H1 (cell line): ENCODE results near the gene CD300A. TPM values are rescaled to one million over a fixed set of nuclear protein-coding genes. Genes with fewer than 3 reads are reported as not detected.

Experiments used
- CHD1 ChIP-seq: IDR thresholded peaks from 2 replicates; pipeline ENCODE4 v1.6.1; 2012; ENCODE audit warnings: low read depth, low read length, improper control_type of control experiment
- EZH2 ChIP-seq: fragments of 200-600 bp; sonication (generic); IDR thresholded peaks from 2 replicates; pipeline ENCODE4 v1.7.1; 2012; ENCODE audit warnings: low read depth, mild to moderate bottlenecking, moderate library complexity, low read length, inconsistent platforms; ENCODE audit not compliant: severe bottlenecking
- MAFK ChIP-seq: IDR thresholded peaks from 2 replicates; pipeline ENCODE4 v1.6.1; 2012; ENCODE audit warnings: low read depth, mild to moderate bottlenecking, improper control_type of control experiment, low read length
- RAD21 ChIP-seq, 2 experiments: IDR thresholded peaks in 1 of 2; conservative IDR thresholded peaks in 1 of 2; 2 replicates each; pipeline ENCODE4 v1.6.1; 2011; ENCODE audit warnings: low read depth in 2 of 2, low read length in 2 of 2, improper control_type of control experiment in 1 of 2, inconsistent platforms in 1 of 2, mild to moderate bottlenecking in 1 of 2, moderate library complexity in 1 of 2
- RFX5 ChIP-seq: IDR thresholded peaks from 2 replicates; pipeline ENCODE4 v1.6.1; 2011; ENCODE audit warnings: low read depth, low read length, improper control_type of control experiment, borderline replicate concordance
- SRF ChIP-seq: IDR thresholded peaks from 2 replicates; pipeline ENCODE4 v1.6.1; 2011; ENCODE audit warnings: mild to moderate bottlenecking, low read depth, low read length, moderate library complexity
- polyA plus RNA-seq, 7 experiments: library from polyadenylated mRNA; depleted of rRNA in 3 of 7; stranded (reverse) in 5 of 7; unstranded in 2 of 7; fragments of >200 nt in 5 of 7; fragments of 200-250 nt in 2 of 7; gene quantifications; 1 replicate in 5 of 7; 2 replicates in 1 of 7; 4 replicates in 1 of 7; pipeline versions ENCODE4 v1.2.1 to v1.2.3, GENCODE V29; 2011 to 2013; ENCODE audit warnings: missing spikeins in 2 of 7, mixed read lengths in 2 of 7
- total RNA-seq: library from RNA; stranded (reverse); fragmentation: NEBNext Ultra II Directional; extraction: Animal tissue kit (Norgen Biotek cat#: 25700); gene quantifications from 2 replicates; pipeline ENCODE4 v1.2.1, GENCODE V29; 2021
- TF ChIP-seq, protein P1 (sequence below): fragments of 300-600 bp; sonication (generic); IDR thresholded peaks from 2 replicates; pipeline ENCODE4 v1.7.1; 2012; ENCODE audit warnings: low read length, moderate library complexity, mild to moderate bottlenecking, inconsistent platforms; ENCODE audit not compliant: insufficient replicate concordance
- TF ChIP-seq, protein P2 (sequence below): IDR thresholded peaks from 2 replicates; pipeline ENCODE4 v1.6.1; 2012; ENCODE audit warnings: low read length, inconsistent platforms

The CD300A gene
- total and polyA plus RNA-seq, 2 of the 8 experiments (the other 6 are each of a cell fraction or from before 2014, with no cell fraction given), result 0.52 to 1.3 TPM

DNA sequence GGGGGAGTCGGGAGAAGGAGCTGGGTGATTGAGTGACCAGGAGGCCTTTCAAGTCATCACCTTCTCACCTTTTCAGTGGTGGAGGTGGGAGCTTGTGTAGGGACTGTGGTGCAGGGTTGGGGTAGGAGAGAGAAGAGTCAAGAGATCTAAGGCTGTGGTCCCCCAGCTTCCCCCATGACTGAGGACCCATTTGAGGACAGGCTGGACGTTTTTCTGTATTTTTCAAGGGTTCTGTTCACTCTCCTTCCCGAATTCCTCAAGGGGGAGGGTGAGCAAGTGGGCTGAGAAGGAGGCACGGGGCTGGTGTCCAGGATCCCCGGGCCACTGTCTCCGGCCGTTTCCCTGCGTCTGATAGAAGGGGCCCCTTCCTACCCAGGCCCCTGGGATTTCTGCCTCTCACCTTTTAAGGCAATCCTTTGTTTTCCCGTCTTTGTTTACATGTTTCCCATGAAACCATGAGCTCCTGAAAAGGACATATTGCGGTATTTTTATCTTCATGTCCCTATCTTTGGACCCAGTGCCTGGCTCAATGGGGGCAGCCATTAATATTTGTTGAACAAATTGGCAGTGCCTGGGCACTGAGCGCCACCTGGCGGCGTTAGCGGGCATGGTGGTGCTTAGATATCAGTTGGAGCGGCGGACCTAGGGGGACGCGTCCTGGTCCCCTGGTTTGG, 9.2 kb upstream of the CD300A start (continued):
- peak; percentile 98 to 99 for TF ChIP-seq RAD21 (IDR thresholded peaks at IDR 0.05 in 1 of 2, conservative IDR thresholded peaks at IDR 0.05 in 1 of 2; ENCODE audit: low read depth in 2 of 2, low read length in 2 of 2)
- no peak for TF ChIP-seq EZH2
- peak; percentile 47; the same call in 1 of the 2 replicates for TF ChIP-seq SRF
- TF ChIP-seq CHD1, result no peak
- TF ChIP-seq, protein P1, sequence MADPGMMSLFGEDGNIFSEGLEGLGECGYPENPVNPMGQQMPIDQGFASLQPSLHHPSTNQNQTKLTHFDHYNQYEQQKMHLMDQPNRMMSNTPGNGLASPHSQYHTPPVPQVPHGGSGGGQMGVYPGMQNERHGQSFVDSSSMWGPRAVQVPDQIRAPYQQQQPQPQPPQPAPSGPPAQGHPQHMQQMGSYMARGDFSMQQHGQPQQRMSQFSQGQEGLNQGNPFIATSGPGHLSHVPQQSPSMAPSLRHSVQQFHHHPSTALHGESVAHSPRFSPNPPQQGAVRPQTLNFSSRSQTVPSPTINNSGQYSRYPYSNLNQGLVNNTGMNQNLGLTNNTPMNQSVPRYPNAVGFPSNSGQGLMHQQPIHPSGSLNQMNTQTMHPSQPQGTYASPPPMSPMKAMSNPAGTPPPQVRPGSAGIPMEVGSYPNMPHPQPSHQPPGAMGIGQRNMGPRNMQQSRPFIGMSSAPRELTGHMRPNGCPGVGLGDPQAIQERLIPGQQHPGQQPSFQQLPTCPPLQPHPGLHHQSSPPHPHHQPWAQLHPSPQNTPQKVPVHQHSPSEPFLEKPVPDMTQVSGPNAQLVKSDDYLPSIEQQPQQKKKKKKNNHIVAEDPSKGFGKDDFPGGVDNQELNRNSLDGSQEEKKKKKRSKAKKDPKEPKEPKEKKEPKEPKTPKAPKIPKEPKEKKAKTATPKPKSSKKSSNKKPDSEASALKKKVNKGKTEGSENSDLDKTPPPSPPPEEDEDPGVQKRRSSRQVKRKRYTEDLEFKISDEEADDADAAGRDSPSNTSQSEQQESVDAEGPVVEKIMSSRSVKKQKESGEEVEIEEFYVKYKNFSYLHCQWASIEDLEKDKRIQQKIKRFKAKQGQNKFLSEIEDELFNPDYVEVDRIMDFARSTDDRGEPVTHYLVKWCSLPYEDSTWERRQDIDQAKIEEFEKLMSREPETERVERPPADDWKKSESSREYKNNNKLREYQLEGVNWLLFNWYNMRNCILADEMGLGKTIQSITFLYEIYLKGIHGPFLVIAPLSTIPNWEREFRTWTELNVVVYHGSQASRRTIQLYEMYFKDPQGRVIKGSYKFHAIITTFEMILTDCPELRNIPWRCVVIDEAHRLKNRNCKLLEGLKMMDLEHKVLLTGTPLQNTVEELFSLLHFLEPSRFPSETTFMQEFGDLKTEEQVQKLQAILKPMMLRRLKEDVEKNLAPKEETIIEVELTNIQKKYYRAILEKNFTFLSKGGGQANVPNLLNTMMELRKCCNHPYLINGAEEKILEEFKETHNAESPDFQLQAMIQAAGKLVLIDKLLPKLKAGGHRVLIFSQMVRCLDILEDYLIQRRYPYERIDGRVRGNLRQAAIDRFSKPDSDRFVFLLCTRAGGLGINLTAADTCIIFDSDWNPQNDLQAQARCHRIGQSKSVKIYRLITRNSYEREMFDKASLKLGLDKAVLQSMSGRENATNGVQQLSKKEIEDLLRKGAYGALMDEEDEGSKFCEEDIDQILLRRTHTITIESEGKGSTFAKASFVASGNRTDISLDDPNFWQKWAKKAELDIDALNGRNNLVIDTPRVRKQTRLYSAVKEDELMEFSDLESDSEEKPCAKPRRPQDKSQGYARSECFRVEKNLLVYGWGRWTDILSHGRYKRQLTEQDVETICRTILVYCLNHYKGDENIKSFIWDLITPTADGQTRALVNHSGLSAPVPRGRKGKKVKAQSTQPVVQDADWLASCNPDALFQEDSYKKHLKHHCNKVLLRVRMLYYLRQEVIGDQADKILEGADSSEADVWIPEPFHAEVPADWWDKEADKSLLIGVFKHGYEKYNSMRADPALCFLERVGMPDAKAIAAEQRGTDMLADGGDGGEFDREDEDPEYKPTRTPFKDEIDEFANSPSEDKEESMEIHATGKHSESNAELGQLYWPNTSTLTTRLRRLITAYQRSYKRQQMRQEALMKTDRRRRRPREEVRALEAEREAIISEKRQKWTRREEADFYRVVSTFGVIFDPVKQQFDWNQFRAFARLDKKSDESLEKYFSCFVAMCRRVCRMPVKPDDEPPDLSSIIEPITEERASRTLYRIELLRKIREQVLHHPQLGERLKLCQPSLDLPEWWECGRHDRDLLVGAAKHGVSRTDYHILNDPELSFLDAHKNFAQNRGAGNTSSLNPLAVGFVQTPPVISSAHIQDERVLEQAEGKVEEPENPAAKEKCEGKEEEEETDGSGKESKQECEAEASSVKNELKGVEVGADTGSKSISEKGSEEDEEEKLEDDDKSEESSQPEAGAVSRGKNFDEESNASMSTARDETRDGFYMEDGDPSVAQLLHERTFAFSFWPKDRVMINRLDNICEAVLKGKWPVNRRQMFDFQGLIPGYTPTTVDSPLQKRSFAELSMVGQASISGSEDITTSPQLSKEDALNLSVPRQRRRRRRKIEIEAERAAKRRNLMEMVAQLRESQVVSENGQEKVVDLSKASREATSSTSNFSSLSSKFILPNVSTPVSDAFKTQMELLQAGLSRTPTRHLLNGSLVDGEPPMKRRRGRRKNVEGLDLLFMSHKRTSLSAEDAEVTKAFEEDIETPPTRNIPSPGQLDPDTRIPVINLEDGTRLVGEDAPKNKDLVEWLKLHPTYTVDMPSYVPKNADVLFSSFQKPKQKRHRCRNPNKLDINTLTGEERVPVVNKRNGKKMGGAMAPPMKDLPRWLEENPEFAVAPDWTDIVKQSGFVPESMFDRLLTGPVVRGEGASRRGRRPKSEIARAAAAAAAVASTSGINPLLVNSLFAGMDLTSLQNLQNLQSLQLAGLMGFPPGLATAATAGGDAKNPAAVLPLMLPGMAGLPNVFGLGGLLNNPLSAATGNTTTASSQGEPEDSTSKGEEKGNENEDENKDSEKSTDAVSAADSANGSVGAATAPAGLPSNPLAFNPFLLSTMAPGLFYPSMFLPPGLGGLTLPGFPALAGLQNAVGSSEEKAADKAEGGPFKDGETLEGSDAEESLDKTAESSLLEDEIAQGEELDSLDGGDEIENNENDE, result no peak
- TF ChIP-seq RFX5, result no peak
- TF ChIP-seq, protein P2, sequence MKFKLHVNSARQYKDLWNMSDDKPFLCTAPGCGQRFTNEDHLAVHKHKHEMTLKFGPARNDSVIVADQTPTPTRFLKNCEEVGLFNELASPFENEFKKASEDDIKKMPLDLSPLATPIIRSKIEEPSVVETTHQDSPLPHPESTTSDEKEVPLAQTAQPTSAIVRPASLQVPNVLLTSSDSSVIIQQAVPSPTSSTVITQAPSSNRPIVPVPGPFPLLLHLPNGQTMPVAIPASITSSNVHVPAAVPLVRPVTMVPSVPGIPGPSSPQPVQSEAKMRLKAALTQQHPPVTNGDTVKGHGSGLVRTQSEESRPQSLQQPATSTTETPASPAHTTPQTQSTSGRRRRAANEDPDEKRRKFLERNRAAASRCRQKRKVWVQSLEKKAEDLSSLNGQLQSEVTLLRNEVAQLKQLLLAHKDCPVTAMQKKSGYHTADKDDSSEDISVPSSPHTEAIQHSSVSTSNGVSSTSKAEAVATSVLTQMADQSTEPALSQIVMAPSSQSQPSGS, result 0 out of 2 replicates have a peak, but pooled peaks have one; percentile 54
- TF ChIP-seq MAFK, result no peak
